GM13977 (cell line): ENCODE results near the gene PHAF1.
A peak's percentile ranks its signal among the peaks of the same experiment; 100 is the strongest.

Experiments used
- DNase-seq: peaks from one replicate; pipeline ENCODE4 v3.0.0; 2012; ENCODE audit warnings: low spot score
- in situ Hi-C: fragments of 300-500 bp; cut with MboI; formaldehyde crosslinking; loops from one replicate; pipeline ENCODE4 v1.12.0; 2022; ENCODE audit warnings: low sequenced_read_pairs, low pct_unique_long_range_greater_than_20kb, mixed read lengths, inconsistent platforms; ENCODE audit not compliant: unreplicated experiment
- TF ChIP-seq, protein P1 (sequence below): IDR thresholded peaks from 2 replicates; pipeline ENCODE4 v1.5.1; 2012; ENCODE audit warnings: mild to moderate bottlenecking, control low read depth; ENCODE audit not compliant: insufficient read depth; ENCODE audit errors: extremely low read depth, missing control alignments

Gene PHAF1

DNA sequence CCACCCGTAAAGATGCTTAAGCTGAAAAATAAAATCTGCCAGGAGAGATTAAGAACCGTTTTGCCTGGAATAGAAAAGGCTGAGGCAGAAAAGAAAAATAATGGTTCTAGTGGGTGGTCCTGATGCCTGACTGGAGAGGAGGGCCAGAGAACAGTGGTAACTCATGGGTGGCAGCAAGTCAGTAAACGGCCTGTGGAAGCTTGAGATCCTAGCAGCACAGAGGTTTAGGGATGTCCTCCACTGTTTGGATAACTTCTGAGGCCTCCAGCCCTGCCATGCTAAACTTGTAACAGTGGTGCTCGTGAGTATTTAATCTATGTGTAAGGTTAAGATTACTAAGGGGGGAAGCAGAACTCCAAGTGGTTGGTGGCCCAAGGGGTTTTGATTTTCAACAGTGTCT, 21.2 kb upstream of the PHAF1 start:
- no peak for DNase-seq
- in situ Hi-C loops, result no loop called here
- TF ChIP-seq, protein P1, sequence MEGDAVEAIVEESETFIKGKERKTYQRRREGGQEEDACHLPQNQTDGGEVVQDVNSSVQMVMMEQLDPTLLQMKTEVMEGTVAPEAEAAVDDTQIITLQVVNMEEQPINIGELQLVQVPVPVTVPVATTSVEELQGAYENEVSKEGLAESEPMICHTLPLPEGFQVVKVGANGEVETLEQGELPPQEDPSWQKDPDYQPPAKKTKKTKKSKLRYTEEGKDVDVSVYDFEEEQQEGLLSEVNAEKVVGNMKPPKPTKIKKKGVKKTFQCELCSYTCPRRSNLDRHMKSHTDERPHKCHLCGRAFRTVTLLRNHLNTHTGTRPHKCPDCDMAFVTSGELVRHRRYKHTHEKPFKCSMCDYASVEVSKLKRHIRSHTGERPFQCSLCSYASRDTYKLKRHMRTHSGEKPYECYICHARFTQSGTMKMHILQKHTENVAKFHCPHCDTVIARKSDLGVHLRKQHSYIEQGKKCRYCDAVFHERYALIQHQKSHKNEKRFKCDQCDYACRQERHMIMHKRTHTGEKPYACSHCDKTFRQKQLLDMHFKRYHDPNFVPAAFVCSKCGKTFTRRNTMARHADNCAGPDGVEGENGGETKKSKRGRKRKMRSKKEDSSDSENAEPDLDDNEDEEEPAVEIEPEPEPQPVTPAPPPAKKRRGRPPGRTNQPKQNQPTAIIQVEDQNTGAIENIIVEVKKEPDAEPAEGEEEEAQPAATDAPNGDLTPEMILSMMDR, result no peak

- in situ Hi-C loops, result no loop called here
- TF ChIP-seq, protein P1, result no peak
- DNase-seq, result no peak
Measured at GRCh38 chr16:67089101-67089500, 20.6 kb upstream of the PHAF1 start.

DNA sequence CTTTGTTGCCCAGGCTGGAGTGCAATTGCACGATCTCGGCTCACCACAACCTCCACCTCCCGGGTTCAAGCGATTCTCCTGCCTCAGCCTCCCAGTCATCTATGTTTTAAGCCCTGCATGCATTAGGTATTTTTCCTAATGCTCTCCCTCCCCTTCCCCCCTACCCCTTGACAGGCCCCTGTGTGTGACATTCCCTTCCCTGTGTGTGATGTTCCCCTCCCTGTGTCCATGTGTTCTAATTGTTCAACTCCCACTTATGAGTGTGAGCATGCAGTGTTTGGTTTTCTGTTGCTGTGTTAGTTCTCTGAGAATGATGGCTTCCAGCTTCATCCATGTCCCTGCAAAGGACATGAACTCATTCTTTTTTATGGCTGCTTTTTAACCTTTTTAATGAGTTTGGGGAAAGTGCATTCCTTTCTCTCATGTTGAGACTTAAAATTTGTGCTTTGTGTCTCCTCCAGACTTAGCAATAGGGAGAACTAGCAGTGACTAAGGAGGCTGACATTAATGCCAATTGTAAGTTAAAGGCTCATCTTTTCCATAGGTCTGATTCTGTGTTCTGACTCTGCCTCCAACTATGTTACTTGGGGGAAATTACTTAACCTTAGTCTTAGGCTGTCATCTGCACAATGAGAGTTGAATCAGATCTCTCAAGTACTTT, 17.7 kb upstream of the PHAF1 start:
- no peak for DNase-seq
- in situ Hi-C loops, result no loop called here
- TF ChIP-seq, protein P1, result no peak

DNA sequence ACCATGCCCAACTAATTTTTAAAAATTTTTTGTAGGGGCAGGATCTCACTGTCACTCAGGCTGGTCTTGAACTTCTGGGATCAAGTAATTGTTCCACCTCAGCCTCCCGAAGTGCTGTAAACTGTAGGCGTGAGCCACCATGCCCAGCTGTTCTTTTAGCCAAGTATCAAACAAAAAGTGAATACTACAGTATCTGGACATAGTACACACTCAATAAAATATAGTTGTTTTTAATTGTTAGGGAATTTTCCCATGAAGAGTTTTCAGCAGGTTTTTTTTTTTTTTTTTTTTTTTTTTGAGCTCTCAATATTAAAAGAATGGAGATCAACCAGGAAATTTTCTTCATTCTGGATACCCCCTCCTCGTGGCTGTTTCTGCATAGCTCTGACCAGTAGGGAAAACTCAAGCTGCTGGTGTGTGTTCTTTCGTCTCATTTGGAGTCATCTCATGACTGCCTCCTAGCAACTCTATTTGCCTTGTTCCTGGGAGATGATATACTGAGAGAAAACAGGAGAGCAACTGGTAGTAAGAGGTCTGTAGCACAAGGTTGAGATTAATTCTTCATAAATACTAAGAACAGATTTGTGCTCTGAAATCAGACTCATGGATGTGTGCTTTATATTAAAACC, 16.5 kb upstream of the PHAF1 start:
- no peak for DNase-seq
- TF ChIP-seq, protein P1, result no peak
- in situ Hi-C loops, result no loop called here

GRCh38 chr16:67098599-67098998, 11.1 kb upstream of the PHAF1 start:
- TF ChIP-seq, protein P1, result no peak
- in situ Hi-C loops, result no loop called here
- DNase-seq, result no peak

DNA sequence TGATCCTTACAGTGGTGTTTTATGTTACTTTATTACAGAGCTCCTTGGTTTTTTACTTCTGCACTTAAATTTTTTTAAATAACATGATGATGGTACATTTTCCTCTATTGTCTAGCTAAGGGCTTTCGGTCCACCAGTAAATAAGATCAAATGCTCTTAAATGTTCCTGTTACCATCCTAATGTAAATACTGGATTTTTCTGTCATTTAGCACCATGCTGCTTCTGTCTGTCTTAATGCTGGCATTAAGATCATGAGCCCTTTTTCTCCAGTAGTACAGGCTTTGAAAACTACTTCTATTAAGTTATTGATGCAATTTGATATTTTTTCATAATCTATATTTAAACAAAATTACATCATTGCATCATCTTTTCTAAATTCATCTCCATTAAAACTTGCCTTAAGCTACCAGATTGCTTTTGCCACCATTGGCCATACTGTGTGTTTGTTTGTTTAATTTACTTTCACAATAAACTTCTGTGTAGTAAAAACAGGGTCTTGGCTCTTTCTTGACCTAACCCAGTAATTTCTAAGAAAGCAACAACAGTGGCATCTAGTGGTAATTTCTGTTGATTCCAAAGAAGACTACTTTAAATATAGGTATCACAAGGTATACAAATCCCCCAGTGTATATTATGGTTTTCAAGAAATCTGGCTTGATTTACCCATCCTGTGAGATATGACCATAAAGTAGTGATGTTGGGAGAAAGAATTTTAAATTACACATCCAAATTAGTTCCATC, 9.0 kb upstream of the PHAF1 start:
- TF ChIP-seq, protein P1, result peak; percentile 37
- peak; percentile 62 for DNase-seq
- in situ Hi-C loops, result no loop called here
